Measurements from ENCODE around the gene POU4F3. TPM values are rescaled to one million over a fixed set of nuclear protein-coding genes. Genes with fewer than 3 reads are reported as not detected.

POU4F3 gene
- polyA plus RNA-seq, 1 donor = 0.10 TPM

Other genes starting within 250 kb of the POU4F3 start
- gene PLAC8L1, start 233.3 kb upstream of the POU4F3 start, polyA plus RNA-seq (ENCODE audit: insufficient read length) = 1.3 TPM
- gene LARS1, start 156.2 kb upstream of the POU4F3 start, polyA plus RNA-seq (ENCODE audit: insufficient read length) = 94.9 TPM
- 16.0 TPM for gene RBM27, start 135.2 kb upstream of the POU4F3 start, polyA plus RNA-seq (ENCODE audit: insufficient read length)
- 69.2 TPM for gene TCERG1, start 108.5 kb downstream of the POU4F3 start, polyA plus RNA-seq (ENCODE audit: insufficient read length)
- not detected for gene GPR151, start 177.4 kb downstream of the POU4F3 start, polyA plus RNA-seq (ENCODE audit: insufficient read length)

Measured in hindlimb muscle (tissue), 1 donor.